AG04449 (cell line): ENCODE data around the gene GYG1.
A peak's percentile ranks its signal among the peaks of the same experiment; 100 is the strongest.

Experiments
- CTCF ChIA-PET: fragments of 350-600 bp; formaldehyde crosslinking; extraction: SDS; loops from one replicate; lab custom pipeline; 2021; ENCODE audit warnings: antibody characterized with exemption; lab: Yijun Ruan, JAX
- POLR2A ChIA-PET: fragments of 400-600, 350-600 bp; formaldehyde crosslinking; extraction: SDS; loops from one replicate; lab custom pipeline; 2020; ENCODE audit warnings: antibody characterized with exemption, inconsistent platforms; lab: Yijun Ruan, JAX
- DNase-seq: peaks from one replicate; pipeline ENCODE4 v3.0.0-alpha.2; 2010; ENCODE audit warnings: low read depth, low spot score
- H3K4me3 ChIP-seq: 2 replicates; pipeline ENCODE4 v1.5.1; 2011; ENCODE audit warnings: low read depth, mild to moderate bottlenecking, control low read depth, low read length
- CTCF ChIP-seq: IDR thresholded peaks from one replicate; pipeline ENCODE4 v1.5.1; 2011; ENCODE audit warnings: mild to moderate bottlenecking, moderate library complexity, low read length, control low read depth, inconsistent platforms; ENCODE audit not compliant: insufficient read depth; ENCODE audit errors: missing control alignments

GYG1 gene

GRCh38 chr3:148958696-148959095 is 32.6 kb upstream of the GYG1 start:
- CTCF ChIA-PET = interaction anchor here (0.9 to 7.4 kb wide), 5 partner anchors 8 to 315 kb away, joined by 3 to 127 read pairs (median 8); no protein-coding TSS in a partner anchor
- DNase-seq = no peak
- POLR2A ChIA-PET = no interaction called here
- TF ChIP-seq CTCF = no peak
- no peak overlapping the region for H3K4me3 ChIP-seq

GRCh38 chr3:148962513-148962912 is 28.8 kb upstream of the GYG1 start:
- DNase-seq = peak; percentile 54
- no peak overlapping the region for H3K4me3 ChIP-seq
- POLR2A ChIA-PET = interaction anchor here (1.1 kb wide), 1 partner anchor 29 kb away, joined by 3 read pairs; no protein-coding TSS in a partner anchor
- TF ChIP-seq CTCF = peak; percentile 27
- CTCF ChIA-PET = interaction anchor here (0.6 to 2.3 kb wide), 8 partner anchors 8 to 138 kb away, joined by 3 to 9 read pairs (median 3); no protein-coding TSS in a partner anchor

- DNase-seq = no peak
- POLR2A ChIA-PET = interaction anchor here (0.8 kb wide), 1 partner anchor 9 kb away, joined by 6 read pairs; no protein-coding TSS in a partner anchor
- no peak overlapping the region for H3K4me3 ChIP-seq
- TF ChIP-seq CTCF = no peak
- CTCF ChIA-PET = interaction anchor here (0.8 to 9.0 kb wide), 2 partner anchors 10 to 155 kb away, joined by 3 to 50 read pairs; no protein-coding TSS in a partner anchor
These were observed 26.5 kb upstream of the GYG1 start for GRCh38 chr3:148964809-148965208.

- DNase-seq = no peak
- ChIA-PET CTCF (interaction anchor here (2.0 to 9.0 kb wide), 2 partner anchors 11 to 14 kb away, joined by 8 to 50 read pairs; no protein-coding TSS in a partner anchor), POLR2A (no interaction called here)
These were observed 23.0 kb upstream of the GYG1 start for GRCh38 chr3:148968321-148968720.

GRCh38 chr3:148970271-148970670 is 21.1 kb upstream of the GYG1 start:
- POLR2A ChIA-PET = no interaction called here
- no peak for TF ChIP-seq CTCF
- no peak for DNase-seq
- CTCF ChIA-PET = interaction anchor here (0.8 to 9.0 kb wide), 4 partner anchors 8 to 302 kb away, joined by 3 to 50 read pairs (median 4); no protein-coding TSS in a partner anchor
- no peak overlapping the region for H3K4me3 ChIP-seq

More at GRCh38 chr3:148968321-148968720, 23.0 kb upstream of the GYG1 start:
- TF ChIP-seq CTCF = no peak
- no peak overlapping the region for H3K4me3 ChIP-seq

- ChIA-PET POLR2A (interaction anchor here (0.6 kb wide), 1 partner anchor 158 kb away, joined by 3 read pairs; no protein-coding TSS in a partner anchor), CTCF (interaction anchor here (1.1 to 9.0 kb wide), 4 partner anchors 9 to 149 kb away, joined by 3 to 50 read pairs (median 4); no protein-coding TSS in a partner anchor)
- no peak overlapping the region for H3K4me3 ChIP-seq
- TF ChIP-seq CTCF = no peak
- peak; percentile 49 for DNase-seq
These were observed 19.8 kb upstream of the GYG1 start for GRCh38 chr3:148971401-148972163.
